GM12878 (cell line): Measurements from ENCODE around the gene XPNPEP1. TPM values are rescaled to one million over a fixed set of nuclear protein-coding genes. Genes with fewer than 3 reads are reported as not detected.

ENCODE experiments used
- ATAC-seq: fragments of 200-7000 bp; cut with Tn5 transposase; 3 replicates; pipeline ENCODE4 v1.9.1; 2020; ENCODE audit warnings: mild to moderate bottlenecking, moderate library complexity
- BruUV-seq: library from RNA; stranded (reverse); fragments of 400-500 nt; replicated peaks from 2 replicates; lab custom pipeline; 2021; lab: Mats Ljungman, UMichigan
- CTCF ChIA-PET: fragments of 300-600 bp; sonication (Branson Sonifier 250); formaldehyde crosslinking; extraction: SDS; loops from one replicate; lab custom pipeline; 2021; ENCODE audit warnings: inconsistent platforms; lab: Yijun Ruan, JAX
- POLR2A ChIA-PET: fragments of 350-600 bp; formaldehyde crosslinking; extraction: SDS; loops from one replicate; lab custom pipeline; 2021; ENCODE audit warnings: inconsistent platforms; lab: Charles Lee
- RAD21 ChIA-PET: fragments of 300-600 bp; sonication (Branson Sonifier 250); formaldehyde crosslinking; loops from one replicate; lab custom pipeline; 2023; ENCODE audit warnings: antibody characterized with exemption; ENCODE audit not compliant: unreplicated experiment; lab: Charles Lee
- SMC1A ChIA-PET: fragments of 300-600 bp; sonication (Branson Sonifier 250); formaldehyde crosslinking; loops from one replicate; lab custom pipeline; 2023; ENCODE audit not compliant: unreplicated experiment, uncharacterized antibody; lab: Charles Lee
- DNase-seq: peaks from one replicate; pipeline ENCODE4 v3.0.0-alpha.2; 2011; ENCODE audit warnings: low read depth, low spot score
- FAIRE-seq: peaks from 3 replicates; lab custom pipeline; 2011; peaks lifted over from hg19 to GRCh38; lab: Jason Lieb, UNC
- H2AFZ ChIP-seq: 2 replicates; pipeline ENCODE4 v1.6.0; 2011; ENCODE audit warnings: low read depth, low read length, control low read depth; ENCODE audit not compliant: control insufficient read depth
- H3K27ac ChIP-seq: 2 replicates; pipeline ENCODE4 v1.5.1; 2011; ENCODE audit warnings: control low read depth; ENCODE audit not compliant: control insufficient read depth, insufficient read depth
- H3K27me3 ChIP-seq, 2 experiments: replicated peaks in 1 of 2; 2 replicates each; pipeline versions ENCODE4 v1.6.0 to v1.6.1; 2011; ENCODE audit warnings: low read length in 1 of 2; ENCODE audit not compliant: control insufficient read depth in 2 of 2, insufficient read depth in 2 of 2
- H3K36me3 ChIP-seq, 2 experiments: 2 replicates each; pipeline ENCODE4 v1.5.1; 2011; ENCODE audit warnings: low read length in 1 of 2; ENCODE audit not compliant: control insufficient read depth in 2 of 2, insufficient read depth in 2 of 2
- H3K4me1 ChIP-seq: 2 replicates; pipeline ENCODE4 v1.6.1; 2011; ENCODE audit warnings: mild to moderate bottlenecking, low read length, moderate library complexity, mixed read lengths; ENCODE audit not compliant: control insufficient read depth, insufficient read depth
- H3K4me2 ChIP-seq: 2 replicates; pipeline ENCODE4 v1.6.0; 2011; ENCODE audit warnings: control low read depth; ENCODE audit not compliant: control insufficient read depth, insufficient read depth
- H3K4me3 ChIP-seq: fragments of 200-600 bp; sonication (generic); 2 replicates; pipeline ENCODE4 v1.5.1; 2016
- H3K79me2 ChIP-seq: 2 replicates; pipeline ENCODE4 v1.6.0; 2011; ENCODE audit warnings: low read length; ENCODE audit not compliant: control insufficient read depth, insufficient read depth
- H3K9ac ChIP-seq: 2 replicates; pipeline ENCODE4 v1.8.0; 2011; ENCODE audit warnings: low read length, control low read depth, mixed read lengths; ENCODE audit not compliant: control insufficient read depth, insufficient read depth
- H3K9me3 ChIP-seq: replicated peaks from 3 replicates; pipeline ENCODE4 v1.5.1; 2011; ENCODE audit warnings: mild to moderate bottlenecking, low read length; ENCODE audit not compliant: control insufficient read depth, insufficient read depth
- H4K20me1 ChIP-seq: 2 replicates; pipeline ENCODE4 v1.6.0; 2011; ENCODE audit not compliant: control insufficient read depth, insufficient read depth
- ATF7 ChIP-seq: fragments of 450-650 bp; IDR thresholded peaks from 2 replicates; pipeline ENCODE4 v1.6.1; 2016; ENCODE audit warnings: low read depth, mild to moderate bottlenecking
- BHLHE40 ChIP-seq, 2 experiments: fragments of 450-650 bp in 1 of 2; IDR thresholded peaks; 2 replicates each; pipeline ENCODE4 v1.6.1; 2011 to 2017; ENCODE audit warnings: low read depth in 2 of 2, borderline replicate concordance in 1 of 2, improper control_type of control experiment in 1 of 2, low read length in 1 of 2, mild to moderate bottlenecking in 1 of 2
- CBX3 ChIP-seq: fragments of 200-600 bp; sonication (generic); IDR thresholded peaks from 2 replicates; pipeline ENCODE4 v1.6.1; 2016; ENCODE audit warnings: low read depth, borderline replicate concordance
- DPF2 ChIP-seq: fragments of 450-650 bp; IDR thresholded peaks from 2 replicates; pipeline ENCODE4 v1.6.1; 2017; ENCODE audit warnings: mild to moderate bottlenecking
- EP300 ChIP-seq, 2 experiments: fragments of 150-350 bp in 1 of 2; IDR thresholded peaks; 2 replicates each; pipeline ENCODE4 v1.6.1; 2011 to 2012; ENCODE audit warnings: low read depth in 2 of 2, low read length in 2 of 2, borderline replicate concordance in 1 of 2, improper control_type of control experiment in 1 of 2, inconsistent platforms in 1 of 2; ENCODE audit not compliant: control insufficient read depth in 1 of 2
- RAD51 ChIP-seq: fragments of 450-650 bp; IDR thresholded peaks from 2 replicates; pipeline ENCODE4 v1.6.1; 2016; ENCODE audit warnings: moderate library complexity, mild to moderate bottlenecking, inconsistent platforms
- SMC3 ChIP-seq: IDR thresholded peaks from 2 replicates; pipeline ENCODE4 v1.6.1; 2011; ENCODE audit warnings: low read length, improper control_type of control experiment, borderline replicate concordance
- TAF1 ChIP-seq: IDR thresholded peaks from 2 replicates; pipeline ENCODE4 v1.6.1; 2011; ENCODE audit warnings: mild to moderate bottlenecking, low read depth, low read length, borderline replicate concordance
- ZNF24 ChIP-seq: fragments of 450-650 bp; IDR thresholded peaks from 2 replicates; pipeline ENCODE4 v1.6.1; 2017; ENCODE audit warnings: antibody characterized with exemption, mild to moderate bottlenecking
- ZSCAN29 ChIP-seq: fragments of 450-650 bp; IDR thresholded peaks from 2 replicates; pipeline ENCODE4 v1.6.1; 2017; ENCODE audit warnings: mild to moderate bottlenecking, moderate library complexity
- WGBS: methylation state at CpG from one replicate; pipeline ENCODE4 v1.1.6; 2016; ENCODE audit warnings: low lambda C conversion rate; ENCODE audit not compliant: insufficient replicate concordance, insufficient coverage; ENCODE audit errors: missing lambda C conversion rate; 5-methylcytosine and 5-hydroxymethylcytosine counted together
- in situ Hi-C: fragments of 300-500 bp; cut with MboI; formaldehyde crosslinking; loops from 9 replicates; pipeline ENCODE4 v1.14.3; 2018; ENCODE audit warnings: mixed read lengths
- intact Hi-C: fragments of 100-400 bp; cut with micrococcal nuclease; formaldehyde crosslinking; loops from one replicate; pipeline ENCODE4 v1.14.2; 2022; ENCODE audit not compliant: unreplicated experiment
- polyA plus RNA-seq, 11 experiments: library from polyadenylated mRNA; depleted of rRNA in 4 of 11; unstranded in 6 of 11; stranded (reverse) in 5 of 11; fragments of >200 nt; fragmentation: Nextera tagmentation in 4 of 11; fragmentation: Illumina TruSeq in 1 of 11; extraction: Ambion mirVana in 4 of 11; extraction: Trizol in 1 of 11; gene quantifications; 1 replicate in 1 of 11; 2 replicates in 10 of 11; pipeline versions ENCODE4 v1.2.1 to v1.2.3, GENCODE V29; 2011 to 2016; ENCODE audit warnings: inconsistent platforms in 2 of 11, missing spikeins in 2 of 11, low read depth in 1 of 11
- total RNA-seq, 4 experiments: library from RNA; depleted of rRNA in 3 of 4; stranded (reverse); fragments of >200 nt in 3 of 4; fragmentation: Illumina TruSeq in 1 of 4; extraction: Trizol in 1 of 4; gene quantifications; 2 replicates each; pipeline versions ENCODE4 v1.2.1 to v1.2.3, GENCODE V29; 2013 to 2021
- TF ChIP-seq, protein P1 (sequence below): fragments of 450-650 bp; IDR thresholded peaks from 2 replicates; pipeline ENCODE4 v1.6.1; 2017; ENCODE audit warnings: borderline replicate concordance

Gene XPNPEP1
- total and polyA plus RNA-seq, 10 of the 15 experiments (the other 5 are each of a cell fraction or from before 2014, with no cell fraction given): 22.7 to 108 (median 43.5) TPM

DNA sequence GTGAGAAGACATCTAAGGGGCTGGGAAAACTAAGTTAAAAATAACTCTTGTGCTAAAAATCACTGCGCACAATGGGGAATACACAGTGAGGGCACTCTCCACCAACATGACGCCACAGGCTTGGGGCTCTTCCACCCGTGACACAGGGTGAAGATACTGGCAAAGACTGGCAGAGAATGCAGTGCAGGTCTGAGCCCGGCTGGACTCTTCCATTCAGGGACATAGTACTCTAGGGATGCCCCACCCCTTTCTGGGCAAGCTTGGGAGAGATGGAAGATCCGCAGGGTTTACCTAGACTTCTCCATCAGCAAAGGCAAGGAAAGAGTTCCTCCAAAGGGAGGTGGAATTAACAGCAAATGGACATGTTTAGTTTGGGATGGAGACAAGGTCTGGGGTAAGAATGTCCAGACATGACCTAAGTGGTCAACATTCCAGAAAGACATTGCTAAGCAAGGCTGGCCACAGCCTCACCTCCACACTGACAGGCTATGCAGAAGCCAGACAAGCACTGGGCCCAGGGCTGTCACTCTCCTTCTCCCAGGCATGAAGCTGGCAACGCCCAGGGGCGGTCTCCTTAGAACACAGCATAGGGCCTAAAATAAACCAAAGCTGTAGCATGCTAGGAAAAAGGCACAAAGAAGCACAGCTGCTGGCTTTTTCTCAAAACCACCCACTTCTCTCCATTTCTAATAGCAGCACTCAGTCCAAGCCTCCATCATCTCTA, 28.1 kb downstream of the XPNPEP1 start:
- Histone ChIP-seq H4K20me1 (no peaks in the 10 kb centered on the region), H3K4me2 (no peak overlapping the region), H2AFZ (no peak overlapping the region), H3K4me1 (peaks cover 9% of the 10 kb centered on the region; the same call in 1 of the 2 replicates), H3K27me3 (no peaks in the 10 kb centered on the region), H3K9me3 (no peaks in the 10 kb centered on the region), H3K4me3 (no peak overlapping the region), H3K36me3 (peaks cover 6 to 25% of the 10 kb centered on the region in 2 experiments; a peak in 3 of 4 replicates), H3K27ac (no peak overlapping the region), H3K9ac (no peak overlapping the region), H3K79me2 (peaks cover 3% of the 10 kb centered on the region)
- no peak for DNase-seq
- WGBS: 99% methylated on average over 7 of the region's 7 CpGs
- SMC1A ChIA-PET: interaction anchor here (0.6 to 1.6 kb wide), 6 partner anchors 11 to 1859 kb away, joined by 3 to 4 read pairs (median 4); no protein-coding TSS in a partner anchor
- RAD21 ChIA-PET: interaction anchor here (1.1 to 1.2 kb wide), 2 partner anchors 11 to 62 kb away, joined by 3 to 5 read pairs; no protein-coding TSS in a partner anchor
- no peak for ATAC-seq
- intact Hi-C loops (no loop called here), in situ Hi-C loops (no loop called here)
- CTCF ChIA-PET: interaction anchor here (0.6 to 3.0 kb wide), 4 partner anchors 11 to 367 kb away, joined by 3 to 19 read pairs (median 8); no protein-coding TSS in a partner anchor
- no TSS peak for BruUV-seq
- no peak for FAIRE-seq
- POLR2A ChIA-PET: interaction anchor here (0.7 to 0.8 kb wide), 2 partner anchors 16 to 320 kb away, joined by 3 to 4 read pairs; no protein-coding TSS in a partner anchor
- TF ChIP-seq ATF7: no peak
- TF ChIP-seq BHLHE40 (IDR thresholded peaks at IDR 0.05; ENCODE audit: borderline replicate concordance in 1 of 2, low read depth in 2 of 2, low read length in 1 of 2): no peak
- TF ChIP-seq CBX3: no peak
- TF ChIP-seq ZNF24: no peak

DNA sequence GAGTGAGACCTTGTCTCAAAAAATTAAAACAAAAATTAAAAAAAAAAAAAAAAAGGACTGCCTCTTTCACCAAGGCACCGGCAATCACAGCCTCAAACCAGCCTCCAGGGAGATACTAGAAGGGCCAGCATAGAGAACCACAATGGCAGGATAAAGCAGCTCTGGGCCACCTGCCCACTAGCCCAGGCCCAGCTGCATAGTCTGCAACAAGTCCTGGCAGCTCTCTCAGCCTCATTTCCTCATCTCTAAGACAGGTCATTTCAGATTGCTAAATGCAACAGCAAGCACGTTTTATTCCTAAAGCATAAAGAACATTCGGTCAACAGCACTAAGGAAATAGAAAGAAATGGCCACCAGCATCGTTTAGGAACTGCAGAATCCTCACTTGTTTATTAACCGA, 28.8 kb downstream of the XPNPEP1 start:
- H4K20me1 ChIP-seq: no peaks in the 10 kb centered on the region
- DNase-seq (no peak), FAIRE-seq (no peak), ATAC-seq (no peak)
- H3K27ac ChIP-seq: no peak overlapping the region
- H3K4me1 ChIP-seq: peaks cover 9% of the 10 kb centered on the region; the same call in 1 of the 2 replicates
- H3K4me2 ChIP-seq: no peak overlapping the region
- H3K9me3 ChIP-seq: no peaks in the 10 kb centered on the region
- no TSS peak for BruUV-seq
- in situ Hi-C loops (no loop called here), intact Hi-C loops (no loop called here)
- peaks cover 6 to 25% of the 10 kb centered on the region in 2 experiments; a peak in 3 of 4 replicates for H3K36me3 ChIP-seq
- no peak overlapping the region for H3K9ac ChIP-seq
- H3K27me3 ChIP-seq: no peaks in the 10 kb centered on the region
- 89% methylated on average over 5 of the region's 5 CpGs for WGBS
- SMC1A ChIA-PET: interaction anchor here (0.6 to 0.7 kb wide), 2 partner anchors 10 to 1858 kb away, joined by 3 read pairs; no protein-coding TSS in a partner anchor
- no peak overlapping the region for H3K4me3 ChIP-seq
- POLR2A ChIA-PET: interaction anchor here (0.7 kb wide), 1 partner anchor 321 kb away, joined by 4 read pairs; no protein-coding TSS in a partner anchor
- RAD21 ChIA-PET: interaction anchor here (0.7 kb wide), 1 partner anchor 12 kb away, joined by 3 read pairs; no protein-coding TSS in a partner anchor
- CTCF ChIA-PET: interaction anchor here (0.7 to 3.0 kb wide), 3 partner anchors 10 to 63 kb away, joined by 3 to 19 read pairs (median 4); no protein-coding TSS in a partner anchor
- H2AFZ ChIP-seq: no peak overlapping the region
- H3K79me2 ChIP-seq: peaks cover 2% of the 10 kb centered on the region
- TF ChIP-seq SMC3 (no peak), DPF2 (no peak), RAD51 (no peak), ZSCAN29 (no peak), TAF1 (no peak), EP300 (IDR thresholded peaks at IDR 0.05; ENCODE audit: borderline replicate concordance in 1 of 2, control insufficient read depth in 1 of 2, low read depth in 2 of 2, low read length in 2 of 2) (no peak)
- TF ChIP-seq, protein P1, sequence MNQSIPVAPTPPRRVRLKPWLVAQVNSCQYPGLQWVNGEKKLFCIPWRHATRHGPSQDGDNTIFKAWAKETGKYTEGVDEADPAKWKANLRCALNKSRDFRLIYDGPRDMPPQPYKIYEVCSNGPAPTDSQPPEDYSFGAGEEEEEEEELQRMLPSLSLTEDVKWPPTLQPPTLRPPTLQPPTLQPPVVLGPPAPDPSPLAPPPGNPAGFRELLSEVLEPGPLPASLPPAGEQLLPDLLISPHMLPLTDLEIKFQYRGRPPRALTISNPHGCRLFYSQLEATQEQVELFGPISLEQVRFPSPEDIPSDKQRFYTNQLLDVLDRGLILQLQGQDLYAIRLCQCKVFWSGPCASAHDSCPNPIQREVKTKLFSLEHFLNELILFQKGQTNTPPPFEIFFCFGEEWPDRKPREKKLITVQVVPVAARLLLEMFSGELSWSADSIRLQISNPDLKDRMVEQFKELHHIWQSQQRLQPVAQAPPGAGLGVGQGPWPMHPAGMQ: no peak
